CD4-positive, alpha-beta T cell treated with Interferon gamma for 1 hour (primary cell): ENCODE measurements around the gene LINC01488.

ENCODE experiments used
- DNase-seq: peaks from one replicate; pipeline ENCODE4 v3.0.0-alpha.2; 2020

Gene LINC01488

DNA sequence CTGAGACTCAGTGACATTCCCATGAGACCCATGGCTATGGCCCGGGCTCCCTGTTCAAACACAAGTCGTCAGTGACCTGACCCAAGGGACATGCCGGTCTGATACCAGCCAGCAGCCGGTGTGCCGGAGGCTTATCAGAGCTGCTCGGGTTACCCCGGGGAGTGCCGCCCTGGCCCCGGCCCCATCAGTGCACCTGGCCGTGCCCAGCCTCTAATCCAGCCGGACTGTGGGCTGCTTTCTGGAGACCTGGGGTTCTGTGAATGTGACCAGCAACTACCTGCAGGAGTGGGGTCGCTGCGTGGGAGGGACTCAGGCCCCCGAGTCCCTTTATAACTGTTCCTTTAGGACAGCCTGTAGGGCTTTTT lies 52.7 kb downstream of the LINC01488 start:
- no peak for DNase-seq

DNA sequence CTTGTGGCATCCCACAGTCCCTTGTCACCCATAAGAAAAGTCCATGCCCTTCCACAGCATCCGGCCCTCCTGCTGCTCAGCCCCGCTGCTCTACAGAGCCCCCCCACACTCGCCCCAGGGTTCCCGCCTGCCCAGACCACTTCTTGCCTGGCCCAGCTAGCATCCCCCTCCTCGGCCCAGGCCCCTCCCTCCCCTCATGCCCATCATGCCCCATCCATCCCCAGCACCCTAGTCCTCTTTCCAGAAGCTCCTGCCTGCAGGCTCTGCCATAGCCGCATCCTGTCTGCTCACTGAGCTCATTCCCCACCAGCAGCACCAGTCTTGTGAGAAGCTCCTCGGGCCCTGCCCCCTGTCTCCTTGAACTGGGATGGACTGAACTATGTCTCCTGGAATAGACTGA lies 54.4 kb downstream of the LINC01488 start:
- no peak for DNase-seq

DNA sequence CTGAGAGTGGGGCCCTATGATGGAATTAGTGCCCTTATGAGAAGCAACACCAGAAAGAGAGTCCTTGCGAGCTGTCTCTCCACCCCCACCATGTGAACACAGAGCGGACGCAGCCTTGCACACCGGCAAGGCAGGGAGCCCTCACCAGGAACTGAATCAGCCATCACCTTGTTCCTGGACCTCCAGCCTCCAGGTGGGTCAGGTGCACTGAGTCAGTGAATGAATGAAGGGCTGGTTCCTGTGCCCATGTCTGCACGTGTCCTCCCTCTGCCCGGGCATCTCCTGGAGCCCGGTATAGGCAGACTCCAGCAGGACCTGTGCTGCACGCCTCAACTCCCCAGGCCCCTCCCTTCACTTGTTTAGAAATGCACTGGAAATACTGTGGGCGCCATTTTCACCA lies 54.9 kb downstream of the LINC01488 start:
- DNase-seq, result no peak

DNA sequence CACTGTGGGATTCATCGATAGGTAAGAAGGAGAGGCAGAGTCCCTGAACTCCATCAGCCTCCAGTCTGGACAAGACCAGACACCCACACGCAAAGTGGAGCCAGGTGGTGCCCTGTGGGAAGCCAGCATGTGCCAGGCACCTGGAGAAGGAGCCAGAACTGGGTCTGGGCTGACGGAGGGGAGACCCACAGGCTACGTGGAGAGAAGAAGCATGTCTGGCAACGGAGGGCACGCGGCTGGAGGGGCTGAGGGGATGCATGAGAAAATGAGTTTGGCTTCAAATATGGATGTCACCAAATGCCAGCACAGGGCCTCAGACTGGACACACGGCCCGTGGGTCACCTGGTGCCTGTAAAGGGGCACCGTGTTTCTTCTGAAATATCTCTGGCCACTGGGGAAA lies 55.7 kb downstream of the LINC01488 start:
- no peak for DNase-seq

DNA sequence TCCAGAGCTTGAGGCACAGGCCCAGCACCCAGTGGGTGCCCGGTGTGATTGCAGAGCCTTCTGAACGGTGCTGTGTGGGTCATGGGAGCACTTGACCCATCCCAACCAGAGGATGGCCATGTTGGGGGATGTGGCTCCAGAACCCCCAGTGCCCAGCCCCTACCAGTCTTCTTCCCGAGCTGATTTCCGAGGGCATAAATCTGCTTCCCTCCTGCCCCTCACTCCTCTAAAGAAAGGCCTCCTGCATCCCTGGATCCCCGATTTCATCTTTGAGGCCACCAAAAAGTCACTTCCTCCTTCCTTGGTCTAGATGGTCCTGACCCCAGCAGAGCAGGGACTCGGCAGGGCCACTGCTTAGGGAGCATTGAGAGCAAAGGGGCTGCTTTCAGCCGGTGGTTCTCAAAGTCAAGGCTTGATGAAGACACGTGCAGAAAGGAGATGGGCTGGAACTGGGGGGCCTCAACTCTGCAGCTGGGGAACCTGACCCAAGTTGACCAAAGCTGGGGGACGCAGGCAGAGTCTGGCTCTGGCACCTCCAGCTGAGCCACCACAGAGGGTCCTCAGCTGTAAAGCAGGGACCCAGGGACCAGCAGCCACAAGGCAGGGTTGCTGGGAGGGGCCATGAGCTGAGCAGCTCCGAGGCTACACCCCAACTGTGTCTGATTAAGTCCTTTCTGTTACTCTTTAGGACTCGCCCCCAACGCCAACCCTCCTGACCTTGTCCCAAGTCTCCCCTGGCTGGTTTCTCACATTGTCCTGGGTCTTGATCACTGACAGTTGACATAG lies 56.6 kb downstream of the LINC01488 start:
- DNase-seq, result no peak

DNA sequence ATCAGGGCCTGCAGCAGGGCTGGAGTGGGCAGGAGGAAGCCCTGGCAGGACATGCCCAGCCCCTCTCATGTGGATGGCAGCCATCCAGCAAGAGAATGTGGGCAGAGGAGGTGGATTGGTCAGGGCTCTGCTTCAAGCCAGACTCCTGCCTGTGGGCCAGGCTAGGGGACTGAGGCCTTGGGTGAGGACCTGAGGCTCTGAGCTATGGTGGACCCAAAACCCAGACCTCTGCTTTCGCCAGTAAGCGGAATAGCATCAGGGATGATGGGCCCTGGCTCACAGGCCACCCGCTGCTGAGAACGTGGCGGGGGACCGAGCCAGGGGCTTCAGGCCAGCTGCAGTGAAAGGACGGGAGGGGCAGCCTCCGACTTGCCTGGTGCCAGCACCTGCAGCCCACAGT lies 57.4 kb downstream of the LINC01488 start:
- DNase-seq, result no peak

DNA sequence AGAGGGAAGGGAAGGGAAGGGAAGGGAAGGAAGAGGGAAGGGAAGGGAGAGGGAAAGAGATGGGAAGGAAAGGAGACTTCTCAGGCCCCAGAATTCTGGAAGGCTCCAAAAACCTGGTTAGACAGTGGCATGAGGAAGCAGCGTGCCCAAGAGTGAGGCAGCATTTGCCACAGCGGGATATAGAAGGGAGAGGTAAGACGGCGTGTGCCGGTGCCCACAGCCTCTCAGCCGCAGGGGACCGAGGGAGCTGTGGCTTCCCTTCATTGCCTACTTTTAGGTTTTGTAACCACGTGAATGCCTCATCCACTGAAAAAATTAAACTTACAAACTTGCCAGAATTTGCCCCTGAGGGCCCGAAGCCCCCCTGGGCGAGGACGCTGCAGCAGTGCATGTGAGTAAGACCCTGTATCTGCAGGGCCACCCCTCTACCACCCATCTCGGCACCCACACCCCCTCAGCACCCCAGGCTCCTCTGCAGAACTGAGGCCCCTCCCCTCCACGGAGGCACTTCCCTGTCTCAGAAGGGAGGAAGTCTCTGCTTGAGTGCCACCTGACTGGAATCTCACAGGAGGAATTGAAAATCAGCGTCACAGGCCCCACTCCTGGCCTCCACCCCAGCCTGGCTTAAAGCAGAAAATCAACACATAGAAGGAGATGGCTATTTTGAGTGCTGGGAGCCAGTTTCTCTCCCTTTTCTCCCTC lies 58.1 kb downstream of the LINC01488 start:
- DNase-seq, result peak; percentile 7

DNA sequence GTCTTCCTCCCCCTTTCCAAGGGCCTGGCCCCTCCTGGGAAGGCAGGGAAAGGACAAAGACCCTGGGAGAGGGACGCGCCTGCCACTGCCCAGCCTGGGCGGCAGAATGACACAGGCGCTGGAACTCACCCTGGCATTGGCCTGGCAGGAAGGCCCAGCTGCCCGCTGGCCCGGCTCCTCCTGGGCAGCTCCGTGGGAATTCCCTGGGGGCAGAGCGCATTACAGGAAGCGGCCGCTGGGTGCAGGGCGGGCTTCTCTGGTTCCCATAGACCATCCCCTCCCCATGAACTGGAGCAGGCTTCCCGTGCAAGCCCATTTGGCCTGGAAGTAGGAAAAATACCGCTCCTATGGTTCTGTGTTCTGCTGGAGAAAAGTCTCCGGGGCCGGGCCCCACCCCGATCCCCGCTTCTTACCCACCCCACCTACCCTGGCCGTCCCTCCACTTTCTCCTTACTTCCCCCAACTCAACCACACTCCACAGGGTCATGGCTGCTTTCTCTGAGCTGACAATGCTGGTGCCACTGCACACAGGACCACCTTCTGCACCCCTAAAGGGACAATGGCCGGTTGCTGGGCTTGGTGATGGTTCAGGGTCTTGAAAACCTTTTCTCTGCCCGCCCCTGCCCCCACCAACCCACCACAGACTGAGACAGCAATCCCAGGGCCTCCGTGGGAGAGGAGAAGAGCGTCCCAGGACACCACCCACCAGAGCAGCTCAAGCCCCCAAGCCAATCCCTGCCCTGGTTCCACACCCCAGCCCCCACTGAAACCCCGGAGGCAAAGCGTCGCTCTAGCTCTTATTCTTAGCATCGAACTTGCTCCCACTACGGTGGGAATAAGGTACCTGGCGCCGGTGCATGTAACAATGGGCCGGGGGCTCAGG lies 58.9 kb downstream of the LINC01488 start:
- no peak for DNase-seq

DNA sequence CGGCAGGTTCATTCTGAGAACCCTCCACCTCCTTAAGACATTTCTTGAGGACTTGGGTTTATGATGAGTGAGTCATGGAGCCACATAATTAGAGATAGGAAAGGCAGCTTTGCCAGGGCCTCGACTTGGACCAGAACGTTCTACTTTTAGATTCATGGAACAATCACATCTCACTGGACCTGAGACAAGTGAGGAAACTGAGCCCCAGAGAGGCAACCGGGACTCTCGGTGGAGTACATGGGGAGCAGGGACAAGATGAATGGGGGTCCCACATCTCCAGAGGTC lies 59.5 kb downstream of the LINC01488 start:
- no peak for DNase-seq

DNA sequence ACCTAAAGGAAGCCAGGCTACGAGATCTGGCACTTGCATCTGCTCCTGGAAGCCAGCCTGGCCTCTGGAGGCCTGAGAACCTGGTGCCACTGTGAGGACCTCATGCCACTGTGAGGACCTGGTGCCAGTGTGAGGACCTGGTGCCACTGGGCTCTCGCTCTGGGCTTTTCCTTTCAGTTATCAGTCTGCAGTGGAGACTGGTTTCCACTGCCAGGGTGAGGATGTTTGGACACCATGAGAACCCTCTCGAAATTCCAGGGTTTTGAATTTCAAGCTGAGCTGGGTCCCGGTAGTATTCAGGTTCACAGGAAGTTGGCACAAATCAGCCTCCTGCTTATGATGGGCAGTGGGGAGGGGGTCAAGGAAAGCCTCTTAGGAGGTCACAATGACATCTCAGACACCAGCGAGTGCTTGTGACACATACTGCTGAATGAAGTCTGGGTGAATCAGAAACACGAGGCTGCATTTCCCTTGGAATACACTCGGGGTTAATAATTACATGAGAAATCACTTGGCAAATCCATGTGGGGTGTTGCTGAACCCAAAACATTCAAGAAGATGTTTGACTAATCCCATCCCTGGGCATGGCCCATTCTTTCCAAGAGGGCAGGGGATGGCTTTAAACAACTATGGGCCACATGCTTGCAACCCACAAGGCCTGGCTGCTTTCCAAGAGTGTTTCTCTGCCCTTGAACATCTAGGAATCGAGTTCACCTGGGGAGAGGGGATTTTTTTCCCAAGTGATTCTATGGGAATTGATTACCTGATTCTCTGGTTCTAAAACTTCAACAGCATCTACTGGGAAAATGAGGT lies 60.2 kb downstream of the LINC01488 start:
- no peak for DNase-seq

DNA sequence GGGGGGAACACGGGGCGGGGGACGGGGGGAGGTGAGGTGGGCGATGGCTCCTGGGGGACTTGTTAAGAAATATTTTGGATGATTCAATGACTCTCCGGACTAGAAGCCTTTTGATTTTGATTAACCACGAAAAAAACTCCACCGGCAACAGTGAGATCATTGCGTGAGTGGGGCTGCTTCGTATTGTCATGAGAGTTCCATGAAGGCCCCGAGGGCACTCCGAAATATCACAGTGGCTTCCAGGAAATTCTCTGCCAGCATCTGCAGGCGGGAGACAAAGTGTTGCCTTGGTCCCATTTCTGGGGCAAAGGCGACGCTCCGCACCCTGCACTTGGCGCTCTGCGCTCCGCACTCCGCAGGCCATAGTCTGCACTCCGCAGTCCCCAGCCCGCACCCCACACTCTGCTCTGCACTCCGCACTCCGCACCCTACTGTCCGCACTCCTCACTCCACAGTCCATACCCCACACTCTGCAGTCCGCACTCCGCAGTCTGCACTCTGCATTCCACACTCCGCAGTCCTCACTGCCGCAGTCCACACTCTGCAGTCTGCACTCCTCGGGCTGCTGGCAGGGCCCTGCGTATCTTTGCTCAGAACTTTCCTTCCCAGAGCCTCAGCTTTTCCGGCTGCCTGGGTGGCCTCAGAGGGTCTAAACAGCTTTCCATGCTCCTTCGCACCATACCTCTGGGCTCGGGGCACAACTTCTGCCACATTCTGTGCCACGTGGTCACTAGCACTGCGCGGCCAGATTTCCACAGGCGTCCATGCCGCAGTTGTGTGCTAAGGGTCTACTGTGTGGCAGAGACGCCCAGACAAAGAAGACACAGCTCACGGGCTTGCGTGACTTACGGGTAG lies 61.1 kb downstream of the LINC01488 start:
- no peak for DNase-seq
